Pancreas (tissue), 10 donors: ENCODE measurements around the gene IGSF3. TPM values are rescaled to one million over a fixed set of nuclear protein-coding genes. Genes with fewer than 3 reads are reported as not detected.

Experiments used
- ATAC-seq, 4 donors: fragments of 200-7000 bp; cut with Tn5 transposase; one replicate each; pipeline versions ENCODE4 v1.8.0 to v1.9.1; 2020; ENCODE audit warnings: mild to moderate bottlenecking in 4 of 4, moderate library complexity in 4 of 4
- DNase-seq, 6 donors: peaks; one replicate each; pipeline ENCODE4 v3.0.0-alpha.2; 2020
- FAIRE-seq: peaks from 2 replicates; lab custom pipeline; 2012; peaks lifted over from hg19 to GRCh38; lab: Jason Lieb, UNC
- H3K27ac ChIP-seq, 4 donors: fragments of 200-600 bp; sonication (generic); 1 replicate in 3 of 4; 2 replicates in 1 of 4; pipeline versions ENCODE4 v1.5.0 to v1.8.0; 2020
- H3K27me3 ChIP-seq, 4 donors: fragments of 200-600 bp; one replicate each; pipeline ENCODE4 v1.8.0; 2021
- H3K36me3 ChIP-seq, 3 donors: fragments of 200-600 bp; sonication (generic) in 1 of 3; one replicate each; pipeline versions ENCODE4 v1.5.0 to v1.8.0; 2020 to 2021
- H3K4me1 ChIP-seq, 3 donors: fragments of 200-600 bp; one replicate each; pipeline ENCODE4 v1.8.0; 2021
- H3K4me3 ChIP-seq, 4 donors: fragments of 200-600 bp; sonication (generic) in 2 of 4; one replicate each; pipeline versions ENCODE4 v1.5.0 to v1.8.0; 2020 to 2021
- H3K9me3 ChIP-seq, 4 donors: fragments of 200-600 bp; one replicate each; pipeline ENCODE4 v1.8.0; 2021
- CTCF ChIP-seq, 4 donors: fragments of 200-600 bp; sonication (generic) in 3 of 4; IDR thresholded peaks; one replicate each; pipeline versions ENCODE4 v1.5.0 to v1.8.0; 2021; ENCODE audit warnings: antibody characterized with exemption in 4 of 4
- WGBS, 2 donors: extraction: QIAGEN DNeasy Blood & Tissue Kit; methylation state at CpG; one replicate each; pipeline ENCODE4 v1.1.7; 2013; 5-methylcytosine and 5-hydroxymethylcytosine counted together
- intact Hi-C, 3 donors: fragments of 100-400 bp; cut with DNase I; formaldehyde crosslinking; loops; one replicate each; pipeline versions ENCODE4 v1.11.1 to v1.14.2; 2022
- polyA plus RNA-seq, 2 donors: library from polyadenylated mRNA; stranded (reverse); fragments of 200-250 nt; gene quantifications; one replicate each; pipeline ENCODE4 v1.2.3, GENCODE V29; 2013
- total RNA-seq, 6 donors: library from RNA; stranded (reverse); fragmentation: NEBNext Ultra II Directional in 4 of 6; extraction: Animal tissue kit (Norgen Biotek cat#: 25700) in 4 of 6; gene quantifications; one replicate each; pipeline versions ENCODE4 v1.2.1 to v1.2.4, GENCODE V29; 2021 to 2023
- donor health status: healthy with polysubstance abuse.
- donor health status: DM: no; HTN: no; CAD: no; lungs with moderate emphysema.
- donor health status: DM: no; HTN: no; CAD: no.
- donor health status: control.
- donor health status: control.
- donor health status: Bipolar disorder and iron deficiency.
- donor health status: DM: yes; HTN: yes; CAD: no.
- donor health status: DM: no; HTN: no; CAD: no.
- donor health status: DM: no; HTN: no; CAD: no.
- donor health status: DM: yes; HTN: yes; CAD: no.

IGSF3 gene
- total and polyA plus RNA-seq, 8 donors, result 1.8 to 10.5 (median 2.7) TPM

- no peak for TF ChIP-seq CTCF (IDR thresholded peaks at IDR 0.05)
- 40 to 41% methylated on average over 3 of the region's 3 CpGs for WGBS, 2 donors
- FAIRE-seq, result no peak
These were observed 23.4 kb upstream of the IGSF3 start for GRCh38 chr1:116690849-116691406.

GRCh38 chr1:116690396-116690848, 22.9 kb upstream of the IGSF3 start:
- FAIRE-seq (no peak), ATAC-seq (no peak), DNase-seq (no peak)
- no peaks in the 10 kb centered on the region for H3K4me1 ChIP-seq
- no peaks in the 10 kb centered on the region for H3K9me3 ChIP-seq
- WGBS, 2 donors, result 70 to 74% methylated on average over 2 of the region's 2 CpGs
- no peak overlapping the region for H3K4me3 ChIP-seq
- H3K27ac ChIP-seq, result no peak overlapping the region
- H3K36me3 ChIP-seq, result no peaks in the 10 kb centered on the region
- no peak for TF ChIP-seq CTCF (IDR thresholded peaks at IDR 0.05)
- intact Hi-C loops, result no loop called here
- H3K27me3 ChIP-seq, result no peaks in the 10 kb centered on the region

More at GRCh38 chr1:116690849-116691406, 23.4 kb upstream of the IGSF3 start:
- Histone ChIP-seq H3K36me3 (no peaks in the 10 kb centered on the region), H3K27me3 (no peaks in the 10 kb centered on the region), H3K27ac (no peak overlapping the region), H3K4me1 (no peaks in the 10 kb centered on the region), H3K4me3 (no peak overlapping the region), H3K9me3 (no peaks in the 10 kb centered on the region)
- ATAC-seq (no peak), DNase-seq (no peak)
- intact Hi-C loops, result no loop called here

GRCh38 chr1:116686723-116687352, 19.3 kb upstream of the IGSF3 start:
- H3K4me1 ChIP-seq, result no peaks in the 10 kb centered on the region

GRCh38 chr1:116686175-116686574, 18.6 kb upstream of the IGSF3 start:
- 94 to 96% methylated on average over 7 of the region's 7 CpGs for WGBS, 2 donors
- no peaks in the 10 kb centered on the region for H3K9me3 ChIP-seq
- H3K4me3 ChIP-seq, result no peak overlapping the region
- no peaks in the 10 kb centered on the region for H3K4me1 ChIP-seq
- FAIRE-seq (no peak), ATAC-seq (no peak), DNase-seq (no peak)
- no peaks in the 10 kb centered on the region for H3K36me3 ChIP-seq
- intact Hi-C loops, result no loop called here
- no peak for TF ChIP-seq CTCF (IDR thresholded peaks at IDR 0.05)
- H3K27me3 ChIP-seq, result no peaks in the 10 kb centered on the region
- H3K27ac ChIP-seq, result no peak overlapping the region

More at GRCh38 chr1:116686723-116687352, 19.3 kb upstream of the IGSF3 start:
- intact Hi-C loops, result no loop called here
- DNase-seq (no peak), ATAC-seq (no peak), FAIRE-seq (no peak)
- Histone ChIP-seq H3K36me3 (no peaks in the 10 kb centered on the region), H3K27ac (no peak overlapping the region), H3K4me3 (no peak overlapping the region), H3K9me3 (no peaks in the 10 kb centered on the region), H3K27me3 (no peaks in the 10 kb centered on the region)
- WGBS, 2 donors, result 77 to 84% methylated on average over 4 of the region's 4 CpGs
- TF ChIP-seq CTCF (IDR thresholded peaks at IDR 0.05), result no peak

- FAIRE-seq, result no peak
- no peaks in the 10 kb centered on the region for H3K9me3 ChIP-seq
- ATAC-seq, result no peak
These were observed 17.0 kb upstream of the IGSF3 start for GRCh38 chr1:116684575-116684974.

More at GRCh38 chr1:116684575-116684974, 17.0 kb upstream of the IGSF3 start:
- Histone ChIP-seq H3K27ac (no peak overlapping the region), H3K27me3 (no peaks in the 10 kb centered on the region), H3K4me3 (no peak overlapping the region), H3K36me3 (no peaks in the 10 kb centered on the region), H3K4me1 (no peaks in the 10 kb centered on the region)
- no peak for DNase-seq
- no peak for TF ChIP-seq CTCF (IDR thresholded peaks at IDR 0.05)
- 59 to 83% methylated on average over 2 of the region's 2 CpGs for WGBS, 2 donors
- intact Hi-C loops, result no loop called here
